SK-N-SH (cell line): ENCODE results near the gene CES1.
"Not testable (repeated sequence)": the region's sequence is repeated elsewhere in the genome, so short reads cannot be mapped to it uniquely, and the experiment has no call there.

Experiments
- EZH2phosphoT487 ChIP-seq: fragments of 200-600 bp; sonication (generic); IDR thresholded peaks from 2 replicates; pipeline ENCODE4 v1.6.1; 2017; ENCODE audit warnings: low read depth, mixed run types, mild to moderate bottlenecking, antibody characterized with exemption, moderate library complexity, borderline replicate concordance
- MXI1 ChIP-seq: IDR thresholded peaks from 2 replicates; pipeline ENCODE4 v1.6.1; 2012; ENCODE audit warnings: mild to moderate bottlenecking, low read depth, low read length, improper control_type of control experiment

DNA sequence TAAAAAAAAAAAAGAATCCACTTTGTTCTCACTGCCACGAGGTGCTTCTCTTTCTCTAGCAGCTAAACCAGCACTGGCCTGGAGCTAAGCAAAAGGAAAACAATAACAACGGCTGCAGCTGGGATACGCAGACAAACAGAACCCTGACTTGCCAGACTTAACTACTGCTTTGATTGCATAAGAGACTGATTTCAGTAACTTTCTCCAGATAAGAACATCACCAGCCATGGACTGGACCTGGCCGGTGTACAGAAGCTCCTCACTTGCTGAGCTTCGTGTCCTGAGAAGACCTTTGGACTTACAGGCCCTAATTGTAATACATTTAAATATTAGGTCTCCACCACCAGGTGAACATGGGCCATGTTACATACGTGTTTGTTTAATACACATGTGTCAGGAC lies 27.8 kb downstream of the CES1 start:
- not testable (repeated sequence) for TF ChIP-seq EZH2phosphoT487, MXI1
